DOHH2 (cell line): ENCODE measurements around the gene DRAXIN.

Experiments used
- EZH2phosphoT487 ChIP-seq: fragments of 200-600 bp; sonication (generic); IDR thresholded peaks from 2 replicates; pipeline ENCODE4 v1.6.1; 2017; ENCODE audit warnings: borderline replicate concordance, mild to moderate bottlenecking, antibody characterized with exemption, low read length, moderate library complexity, mixed read lengths
- TF ChIP-seq, protein P1 (sequence below): fragments of 200-600 bp; sonication (generic); IDR thresholded peaks from one replicate; pipeline ENCODE4 v1.5.1; 2014; ENCODE audit warnings: antibody characterized with exemption, mild to moderate bottlenecking, low read depth, low read length; ENCODE audit not compliant: poor library complexity, severe bottlenecking

DNA sequence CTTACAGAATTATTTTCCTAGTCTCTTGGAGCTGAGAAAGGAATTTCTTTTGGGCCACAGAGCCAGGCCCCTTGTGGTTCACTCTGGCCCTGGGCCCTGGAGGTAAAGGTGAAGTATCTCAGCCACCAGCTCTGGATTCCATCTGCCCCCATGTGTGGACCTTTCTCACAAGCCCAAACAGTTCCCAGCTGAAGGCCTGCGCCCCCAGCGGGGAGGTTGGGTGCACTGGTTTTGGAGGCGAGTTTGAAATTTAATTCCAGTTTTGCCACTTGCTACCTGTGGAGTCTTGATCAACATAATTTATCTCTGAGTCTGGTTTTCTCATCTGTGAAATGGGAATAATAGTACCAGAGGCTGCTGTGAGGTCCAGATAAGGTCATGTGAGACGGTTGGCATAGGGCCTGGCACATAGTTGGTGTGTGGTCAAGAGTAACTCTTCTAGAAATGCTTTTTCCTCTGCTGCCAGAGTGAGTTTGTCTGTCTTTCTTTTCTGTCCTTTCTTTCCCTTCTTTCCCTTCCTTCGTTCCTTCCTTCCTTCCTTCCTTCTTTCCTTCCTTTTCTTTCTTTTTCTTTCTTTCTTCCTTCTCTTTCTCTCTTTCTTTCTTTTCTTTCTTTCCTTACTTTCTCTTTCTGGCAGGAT is 50.5 kb downstream of the DRAXIN start:
- TF ChIP-seq EZH2phosphoT487 = no peak
- TF ChIP-seq, protein P1, sequence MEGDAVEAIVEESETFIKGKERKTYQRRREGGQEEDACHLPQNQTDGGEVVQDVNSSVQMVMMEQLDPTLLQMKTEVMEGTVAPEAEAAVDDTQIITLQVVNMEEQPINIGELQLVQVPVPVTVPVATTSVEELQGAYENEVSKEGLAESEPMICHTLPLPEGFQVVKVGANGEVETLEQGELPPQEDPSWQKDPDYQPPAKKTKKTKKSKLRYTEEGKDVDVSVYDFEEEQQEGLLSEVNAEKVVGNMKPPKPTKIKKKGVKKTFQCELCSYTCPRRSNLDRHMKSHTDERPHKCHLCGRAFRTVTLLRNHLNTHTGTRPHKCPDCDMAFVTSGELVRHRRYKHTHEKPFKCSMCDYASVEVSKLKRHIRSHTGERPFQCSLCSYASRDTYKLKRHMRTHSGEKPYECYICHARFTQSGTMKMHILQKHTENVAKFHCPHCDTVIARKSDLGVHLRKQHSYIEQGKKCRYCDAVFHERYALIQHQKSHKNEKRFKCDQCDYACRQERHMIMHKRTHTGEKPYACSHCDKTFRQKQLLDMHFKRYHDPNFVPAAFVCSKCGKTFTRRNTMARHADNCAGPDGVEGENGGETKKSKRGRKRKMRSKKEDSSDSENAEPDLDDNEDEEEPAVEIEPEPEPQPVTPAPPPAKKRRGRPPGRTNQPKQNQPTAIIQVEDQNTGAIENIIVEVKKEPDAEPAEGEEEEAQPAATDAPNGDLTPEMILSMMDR = no peak
